Bronchial epithelial cell (primary cell): ENCODE measurements around the gene TMEM184B. TPM values are rescaled to one million over a fixed set of nuclear protein-coding genes. Genes with fewer than 3 reads are reported as not detected.

Source experiments
- DNase-seq: peaks from one replicate; pipeline ENCODE4 v3.0.0-alpha.2; 2010; ENCODE audit warnings: low read depth
- FAIRE-seq: peaks from 2 replicates; lab custom pipeline; 2011; peaks lifted over from hg19 to GRCh38; lab: Jason Lieb, UNC
- H3K27me3 ChIP-seq: 2 replicates; pipeline ENCODE4 v1.5.1; 2011; ENCODE audit warnings: low read length; ENCODE audit not compliant: control insufficient read depth, insufficient read depth
- H3K36me3 ChIP-seq: 2 replicates; pipeline ENCODE4 v1.5.1; 2011; ENCODE audit warnings: low read length; ENCODE audit not compliant: control insufficient read depth, insufficient read depth
- H3K4me3 ChIP-seq: 2 replicates; pipeline ENCODE4 v1.5.1; 2011; ENCODE audit warnings: mild to moderate bottlenecking, low read depth, low read length, control low read depth
- total RNA-seq: library from RNA; depleted of rRNA; stranded (reverse); fragments of >200 nt; gene quantifications from 2 replicates; pipeline ENCODE4 v1.2.1, GENCODE V29; 2014
- TF ChIP-seq, protein P1 (sequence below): IDR thresholded peaks from 2 replicates; pipeline ENCODE4 v1.5.1; 2011; ENCODE audit warnings: mild to moderate bottlenecking, moderate library complexity, low read length, control low read depth, inconsistent platforms; ENCODE audit not compliant: insufficient read depth, severe bottlenecking

Gene TMEM184B
- total RNA-seq, 1 donor from 2014 or later: 7.1 TPM

DNA sequence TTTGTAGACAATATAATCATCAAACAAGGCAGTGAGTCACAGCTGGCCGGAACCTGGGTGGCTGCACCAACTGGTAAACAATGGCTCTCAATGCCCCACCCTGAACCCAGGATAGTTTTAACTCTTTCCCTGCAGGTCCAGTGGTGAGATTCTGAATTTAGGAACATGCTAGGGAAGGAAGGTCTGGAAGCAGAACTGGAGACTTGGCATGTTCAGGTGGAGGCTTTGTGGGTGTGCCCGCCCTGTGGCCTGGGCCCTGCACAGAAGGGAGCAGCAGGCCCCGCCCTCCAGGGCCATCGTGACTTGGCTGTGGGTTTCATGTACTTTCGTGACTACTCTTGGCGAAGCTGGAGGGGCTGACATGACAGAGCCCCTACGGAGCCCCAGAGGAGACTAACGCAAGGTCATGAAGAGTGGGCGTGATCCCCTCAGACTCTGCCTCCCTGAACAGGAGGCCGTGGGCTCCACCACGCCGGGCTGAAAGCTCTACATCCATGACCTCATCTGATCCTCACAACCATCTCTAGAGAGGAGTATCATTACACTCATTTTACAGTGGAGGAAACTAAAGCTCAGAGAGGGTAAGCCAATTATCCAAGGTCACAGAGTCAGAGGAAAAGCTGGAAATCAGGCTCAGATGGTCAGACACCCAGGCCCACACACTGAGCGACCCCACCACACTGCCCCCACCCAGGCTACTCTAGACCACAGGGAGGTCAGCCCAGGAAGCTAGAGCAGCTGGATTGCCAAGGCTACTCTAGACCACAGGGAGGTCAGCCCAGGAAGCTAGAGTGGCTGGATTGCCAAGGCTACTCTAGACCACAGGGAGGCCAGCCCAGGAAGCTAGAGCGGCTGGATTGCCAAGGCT is 43.7 kb downstream of the TMEM184B start:
- FAIRE-seq (peak; percentile 7), DNase-seq (peak; percentile 88)
- H3K27me3 ChIP-seq: no peaks in the 10 kb centered on the region
- peaks cover 30% of the 10 kb centered on the region for H3K36me3 ChIP-seq
- TF ChIP-seq, protein P1, sequence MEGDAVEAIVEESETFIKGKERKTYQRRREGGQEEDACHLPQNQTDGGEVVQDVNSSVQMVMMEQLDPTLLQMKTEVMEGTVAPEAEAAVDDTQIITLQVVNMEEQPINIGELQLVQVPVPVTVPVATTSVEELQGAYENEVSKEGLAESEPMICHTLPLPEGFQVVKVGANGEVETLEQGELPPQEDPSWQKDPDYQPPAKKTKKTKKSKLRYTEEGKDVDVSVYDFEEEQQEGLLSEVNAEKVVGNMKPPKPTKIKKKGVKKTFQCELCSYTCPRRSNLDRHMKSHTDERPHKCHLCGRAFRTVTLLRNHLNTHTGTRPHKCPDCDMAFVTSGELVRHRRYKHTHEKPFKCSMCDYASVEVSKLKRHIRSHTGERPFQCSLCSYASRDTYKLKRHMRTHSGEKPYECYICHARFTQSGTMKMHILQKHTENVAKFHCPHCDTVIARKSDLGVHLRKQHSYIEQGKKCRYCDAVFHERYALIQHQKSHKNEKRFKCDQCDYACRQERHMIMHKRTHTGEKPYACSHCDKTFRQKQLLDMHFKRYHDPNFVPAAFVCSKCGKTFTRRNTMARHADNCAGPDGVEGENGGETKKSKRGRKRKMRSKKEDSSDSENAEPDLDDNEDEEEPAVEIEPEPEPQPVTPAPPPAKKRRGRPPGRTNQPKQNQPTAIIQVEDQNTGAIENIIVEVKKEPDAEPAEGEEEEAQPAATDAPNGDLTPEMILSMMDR: no peak
- no peak overlapping the region for H3K4me3 ChIP-seq

DNA sequence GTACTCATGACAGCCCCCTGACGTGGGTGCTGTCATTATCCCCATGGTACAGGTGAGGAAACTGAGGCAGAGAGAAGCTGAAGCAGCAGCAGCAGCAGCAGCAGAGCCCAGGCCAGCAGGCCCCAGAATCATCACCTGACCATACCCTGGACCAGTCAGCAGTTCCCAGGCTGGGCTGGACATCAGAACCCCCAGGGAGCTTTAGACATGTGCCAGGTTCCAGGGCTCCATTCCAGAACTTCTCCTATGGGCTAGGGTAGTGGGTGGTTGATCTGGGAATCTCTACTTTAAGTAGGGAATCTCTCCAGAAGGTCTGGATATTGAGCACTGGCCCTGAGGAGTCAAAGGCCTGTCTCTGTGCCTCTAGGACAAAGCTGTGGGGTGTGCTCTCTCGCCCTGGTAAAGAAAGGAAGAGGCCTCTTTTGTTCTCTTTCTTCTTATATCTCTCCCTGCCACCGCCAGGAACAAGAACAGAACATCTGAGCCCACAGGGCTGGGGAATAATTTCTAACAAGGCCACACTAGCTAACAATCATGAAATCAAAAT is 44.4 kb downstream of the TMEM184B start:
- no peak for FAIRE-seq
- Histone ChIP-seq H3K36me3 (peaks cover 30% of the 10 kb centered on the region), H3K4me3 (no peak overlapping the region), H3K27me3 (no peaks in the 10 kb centered on the region)
- TF ChIP-seq, protein P1: no peak
- DNase-seq: no peak

DNA sequence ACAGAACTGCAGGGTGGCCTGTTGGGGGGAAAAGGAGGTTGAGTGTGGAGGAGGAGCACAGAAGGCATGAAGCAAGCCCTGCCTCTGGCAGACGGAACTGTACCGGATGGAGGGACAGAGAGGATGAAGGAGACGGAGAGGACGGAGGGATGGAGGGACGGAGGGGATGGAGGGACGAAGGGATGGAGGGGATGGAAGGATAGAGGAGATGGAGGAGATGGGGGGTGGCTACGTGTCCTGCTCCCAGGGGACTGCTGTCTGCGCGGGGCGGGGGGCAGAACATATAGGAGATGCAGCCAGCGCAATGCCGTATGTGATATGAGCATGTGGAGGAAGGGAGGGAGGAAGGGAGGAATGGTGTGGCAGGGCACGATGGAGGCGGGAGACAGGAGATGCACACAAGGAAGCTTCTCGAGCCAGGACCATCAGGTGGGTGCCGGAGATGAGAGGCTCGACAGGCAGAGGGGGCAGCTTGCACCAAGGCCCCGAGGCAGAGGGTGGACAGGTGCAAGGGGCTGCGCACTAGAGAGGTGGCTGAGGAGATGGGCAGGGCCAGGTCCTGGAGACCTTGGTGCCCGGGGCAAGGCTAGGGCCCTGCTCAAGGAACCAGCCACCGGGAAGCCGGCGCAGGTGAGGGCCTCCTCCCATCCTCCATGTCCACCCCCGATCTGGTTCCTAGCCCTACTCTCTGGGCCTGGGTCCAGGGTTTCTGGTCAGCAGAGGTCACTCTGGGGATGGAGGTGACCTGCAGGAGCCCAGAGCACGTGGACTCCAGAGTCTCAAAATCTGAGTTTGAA is 45.8 kb downstream of the TMEM184B start:
- Histone ChIP-seq H3K27me3 (no peaks in the 10 kb centered on the region), H3K4me3 (no peak overlapping the region), H3K36me3 (peaks cover 32% of the 10 kb centered on the region)
- DNase-seq: no peak
- TF ChIP-seq, protein P1: no peak
- FAIRE-seq: no peak

DNA sequence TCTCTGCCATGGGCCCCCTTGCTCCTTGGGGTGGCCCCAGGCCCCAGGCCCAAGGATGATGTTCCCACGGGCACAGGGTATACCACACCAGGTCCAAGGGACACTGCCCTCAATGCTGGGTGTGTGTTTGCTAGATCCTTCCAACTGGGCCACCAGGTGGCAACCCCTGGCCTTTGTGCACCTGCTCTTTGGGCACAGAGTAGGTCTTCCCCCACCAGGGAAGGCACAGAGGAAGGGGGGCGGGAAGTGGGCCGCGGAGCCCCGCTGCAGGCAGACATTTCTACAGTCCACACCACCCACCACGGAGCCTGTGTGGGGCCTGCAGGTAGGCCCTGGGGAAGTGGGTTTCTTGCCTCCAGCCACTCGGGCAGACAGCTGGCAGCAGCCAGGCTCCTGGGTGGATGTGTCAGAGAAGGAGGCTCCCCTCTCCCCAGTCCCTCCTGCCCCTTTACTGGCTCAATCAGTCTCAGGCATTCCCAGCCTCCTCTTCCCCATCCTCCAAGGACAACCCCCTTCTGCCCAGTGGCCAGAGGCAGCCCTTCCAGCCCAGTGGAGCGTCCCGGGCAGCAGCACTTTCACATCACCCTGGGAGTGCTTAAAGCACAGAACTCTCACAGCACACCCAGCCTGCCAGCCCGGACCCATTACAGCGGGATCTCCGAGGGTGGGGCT is 49.4 kb downstream of the TMEM184B start:
- TF ChIP-seq, protein P1: peak; percentile 20
- FAIRE-seq: no peak

DNA sequence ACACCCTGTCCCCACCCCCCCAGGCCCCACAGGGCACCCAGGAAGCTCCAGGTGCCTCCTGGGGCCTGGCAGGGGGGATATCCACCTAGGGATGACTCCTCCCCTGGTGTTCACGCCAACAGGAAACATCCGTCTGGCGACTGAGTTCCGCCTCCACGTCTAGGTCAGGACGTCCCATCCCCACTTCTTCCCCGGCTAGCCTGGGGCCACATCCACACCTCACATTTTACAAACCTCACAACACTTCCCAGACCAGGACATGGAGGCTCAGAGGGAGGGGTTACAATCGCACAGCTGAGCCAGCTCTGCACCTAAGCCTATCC is 50.1 kb downstream of the TMEM184B start:
- Histone ChIP-seq H3K27me3 (no peaks in the 10 kb centered on the region), H3K4me3 (no peak overlapping the region), H3K36me3 (peaks cover 27% of the 10 kb centered on the region)
- FAIRE-seq: peak; percentile 96
- DNase-seq: peak; percentile 81
- TF ChIP-seq, protein P1: no peak

More for the DNA sequence above, 49.4 kb downstream of the TMEM184B start:
- Histone ChIP-seq H3K4me3 (no peak overlapping the region), H3K27me3 (no peaks in the 10 kb centered on the region), H3K36me3 (peaks cover 27% of the 10 kb centered on the region)
- DNase-seq: no peak
